Muscle of leg (tissue), 11 donors: ENCODE results near the gene AMIGO3. TPM values are rescaled to one million over a fixed set of nuclear protein-coding genes. Genes with fewer than 3 reads are reported as not detected.
A peak's percentile ranks its signal among the peaks of the same experiment; 100 is the strongest.
"Not testable (repeated sequence)": the region's sequence is repeated elsewhere in the genome, so short reads cannot be mapped to it uniquely, and the experiment has no call there.

Experiments
- DNase-seq: peaks from one replicate; pipeline ENCODE4 v3.0.0; 2013
- H3K27ac ChIP-seq: one replicate; pipeline ENCODE4 v1.5.1; 2013; ENCODE audit warnings: mild to moderate bottlenecking, low read length, control low read depth
- H3K27me3 ChIP-seq: one replicate; pipeline ENCODE4 v1.6.1; 2013; ENCODE audit warnings: low read length; ENCODE audit not compliant: control insufficient read depth, insufficient read depth
- H3K36me3 ChIP-seq: one replicate; pipeline ENCODE4 v1.6.1; 2013; ENCODE audit warnings: low read length; ENCODE audit not compliant: control insufficient read depth, insufficient read depth
- H3K4me1 ChIP-seq: one replicate; pipeline ENCODE4 v1.6.1; 2013; ENCODE audit warnings: low read length; ENCODE audit not compliant: control insufficient read depth, insufficient read depth
- H3K4me3 ChIP-seq: one replicate; pipeline ENCODE4 v1.5.1; 2013; ENCODE audit warnings: low read length, control low read depth
- H3K9me3 ChIP-seq: replicated peaks from 2 replicates; pipeline ENCODE4 v1.6.1; 2013; ENCODE audit warnings: low read depth, low read length; ENCODE audit not compliant: control insufficient read depth
- WGBS: methylation state at CpG from one replicate; pipeline ENCODE4 v1.1.5; 2013; ENCODE audit warnings: missing lambda C conversion rate; ENCODE audit not compliant: insufficient coverage; 5-methylcytosine and 5-hydroxymethylcytosine counted together
- polyA plus RNA-seq, 8 donors: library from polyadenylated mRNA; unstranded; fragments of 120-200 nt; gene quantifications; one replicate each; pipeline versions ENCODE4 v1.2.1 to v1.2.3, GENCODE V29; 2013; ENCODE audit warnings: inconsistent platforms in 1 of 8, low replicate concordance in 1 of 8; ENCODE audit not compliant: insufficient read length in 8 of 8, insufficient read depth in 1 of 8
- total RNA-seq: library from RNA; stranded (reverse); fragments of 120-200 nt; gene quantifications from one replicate; pipeline ENCODE4 v1.2.4, GENCODE V29; 2013

Gene AMIGO3
- total and polyA plus RNA-seq, 9 donors: 1.2 to 3.8 (median 3.0) TPM

- WGBS: 78% methylated on average over 19 of the region's 21 CpGs
- no peak for DNase-seq
- H3K36me3 ChIP-seq: peaks cover 90% of the 10 kb centered on the region
- H3K4me3 ChIP-seq: no peak overlapping the region
- H3K27ac ChIP-seq: no peak overlapping the region
- H3K9me3 ChIP-seq: no peaks in the 10 kb centered on the region
- H3K4me1 ChIP-seq: no peaks in the 10 kb centered on the region
- no peaks in the 10 kb centered on the region for H3K27me3 ChIP-seq
Observed at GRCh38 chr3:49701388-49702077, 18.0 kb downstream of the AMIGO3 start.

DNA sequence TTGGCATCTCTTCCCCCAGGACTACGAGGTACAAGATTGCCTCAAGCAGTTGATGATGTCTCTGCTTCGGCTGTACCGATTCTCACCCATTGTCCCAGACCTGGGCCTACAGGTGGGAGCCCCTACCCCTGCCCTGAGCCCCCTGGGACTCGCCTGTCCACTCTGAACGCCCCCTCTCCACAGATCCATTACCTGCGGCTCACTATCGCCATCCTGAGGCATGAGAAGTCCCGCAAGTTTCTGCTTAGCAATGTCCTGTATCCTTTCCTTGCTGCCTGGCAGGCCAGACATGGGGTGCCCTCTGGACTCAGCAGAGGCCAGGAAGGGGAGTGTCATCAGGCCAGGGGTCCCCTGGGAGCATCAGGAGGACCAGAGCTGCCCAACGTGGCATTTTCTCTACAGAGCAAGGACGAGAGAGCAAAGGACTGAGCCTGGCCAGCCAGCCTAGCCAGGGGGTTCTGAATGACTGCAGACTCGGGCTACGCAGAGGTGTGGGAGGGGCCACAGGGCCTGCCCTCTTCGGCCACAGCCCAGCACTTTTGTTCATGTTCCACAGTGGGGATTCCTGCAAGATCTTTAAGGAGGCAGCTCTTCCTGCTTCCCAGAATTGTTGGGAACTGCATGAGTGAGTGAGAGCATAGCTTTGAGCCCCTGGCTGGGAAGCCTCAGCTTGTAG, 18.9 kb downstream of the AMIGO3 start:
- H3K36me3 ChIP-seq: peaks cover 82% of the 10 kb centered on the region
- no peak overlapping the region for H3K27ac ChIP-seq
- no peak overlapping the region for H3K4me3 ChIP-seq
- no peaks in the 10 kb centered on the region for H3K9me3 ChIP-seq
- H3K4me1 ChIP-seq: no peaks in the 10 kb centered on the region
- H3K27me3 ChIP-seq: no peaks in the 10 kb centered on the region
- no peak for DNase-seq
- 68% methylated on average over 12 of the region's 13 CpGs for WGBS

GRCh38 chr3:49700014-49700413, 19.5 kb downstream of the AMIGO3 start:
- peaks cover 6% of the 10 kb centered on the region for H3K4me1 ChIP-seq
- H3K27ac ChIP-seq: no peak overlapping the region
- H3K27me3 ChIP-seq: no peaks in the 10 kb centered on the region
- no peak for DNase-seq
- peaks cover 76% of the 10 kb centered on the region for H3K36me3 ChIP-seq
- no peak overlapping the region for H3K4me3 ChIP-seq
- H3K9me3 ChIP-seq: no peaks in the 10 kb centered on the region
- WGBS: 87% methylated on average over 8 of the region's 8 CpGs

- no peaks in the 10 kb centered on the region for H3K27me3 ChIP-seq
- no peak overlapping the region for H3K27ac ChIP-seq
- H3K4me1 ChIP-seq: peaks cover 10% of the 10 kb centered on the region
- H3K4me3 ChIP-seq: no peak overlapping the region
- WGBS: 82% methylated on average over 9 of the region's 16 CpGs
- H3K9me3 ChIP-seq: no peaks in the 10 kb centered on the region
- DNase-seq: no peak
- H3K36me3 ChIP-seq: peaks cover 70% of the 10 kb centered on the region
Observed at GRCh38 chr3:49699281-49699979, 20.1 kb downstream of the AMIGO3 start.

DNA sequence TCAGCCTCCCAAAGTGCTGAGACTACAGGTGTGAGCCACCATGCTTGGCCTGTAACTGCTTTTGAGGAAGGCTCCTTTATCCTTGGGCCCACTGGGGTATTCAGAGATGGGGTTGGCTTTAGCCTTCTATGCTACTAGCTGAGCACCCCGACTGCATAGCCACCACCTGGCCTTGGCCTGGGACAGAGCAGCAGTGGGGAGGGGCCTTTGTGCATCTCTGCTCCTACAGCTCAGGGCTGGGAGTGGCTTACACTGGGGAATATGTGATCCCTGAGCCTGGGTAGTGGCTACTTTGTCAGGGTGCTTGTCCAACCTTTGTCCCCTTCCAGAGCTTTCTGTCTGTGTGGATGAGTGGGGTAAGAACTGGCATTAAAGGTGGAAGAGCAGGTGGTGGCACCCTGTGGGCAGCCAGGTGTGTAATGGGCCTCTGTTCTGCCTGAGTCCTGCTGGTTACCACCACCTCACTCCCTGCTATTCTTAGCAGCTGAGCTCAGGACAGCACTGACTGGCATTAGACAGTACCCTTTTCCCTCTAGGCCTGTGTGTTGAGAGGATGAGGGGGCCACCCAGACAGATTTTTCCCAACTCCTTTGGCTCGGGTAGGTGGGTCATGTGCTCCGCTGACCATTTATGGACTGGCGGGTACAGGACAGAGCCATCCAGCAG, 24.0 kb downstream of the AMIGO3 start:
- Histone ChIP-seq H3K4me1 (peaks cover 25% of the 10 kb centered on the region), H3K36me3 (peaks cover 31% of the 10 kb centered on the region), H3K27ac (peak overlapping the region; percentile 85)
- not testable (repeated sequence) for H3K27me3 ChIP-seq, H3K9me3 ChIP-seq, H3K4me3 ChIP-seq, DNase-seq
- no CpG with 5 or more reads among the region's 4 CpGs for WGBS

DNA sequence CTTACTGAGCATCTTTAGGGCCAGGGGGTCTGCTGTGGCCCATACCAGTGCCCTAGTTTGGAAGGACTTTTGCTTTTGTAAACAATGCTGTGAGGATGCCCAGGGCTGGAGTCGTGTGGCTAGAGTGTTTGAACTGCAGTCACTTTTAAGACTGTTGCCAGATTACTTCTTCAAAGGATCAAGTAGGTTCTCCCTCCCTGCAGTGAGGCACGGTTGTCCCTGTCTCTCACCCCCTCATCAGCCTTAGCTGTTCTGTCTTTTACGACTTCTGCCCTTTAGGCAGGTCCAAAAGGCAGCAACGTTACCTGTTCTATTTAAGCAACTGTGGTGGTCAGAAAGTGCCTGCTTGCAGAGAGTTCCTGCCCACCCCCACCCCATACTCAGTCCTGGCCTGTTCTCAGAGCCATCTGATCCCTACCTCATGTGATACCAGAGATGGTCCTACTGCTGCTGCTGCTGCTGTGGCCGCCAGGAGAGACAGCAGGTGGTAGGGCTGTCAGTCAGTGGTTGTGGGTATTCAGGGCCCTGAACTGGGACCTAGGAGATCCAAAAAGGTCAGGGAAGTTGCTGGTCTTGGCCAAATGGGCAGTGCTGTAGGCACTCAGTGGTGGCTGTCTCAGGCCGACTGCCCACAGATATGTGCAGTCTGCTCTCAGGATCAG, 24.9 kb downstream of the AMIGO3 start:
- not testable (repeated sequence) for H3K4me3 ChIP-seq, H3K27me3 ChIP-seq, H3K9me3 ChIP-seq
- DNase-seq: peak; percentile 61
- WGBS: 45% methylated on average over 4 of the region's 6 CpGs
- Histone ChIP-seq H3K27ac (peak overlapping the region; percentile 85), H3K4me1 (peaks cover 30% of the 10 kb centered on the region), H3K36me3 (peaks cover 22% of the 10 kb centered on the region)

GRCh38 chr3:49691481-49691880, 28.0 kb downstream of the AMIGO3 start:
- not testable (repeated sequence) for H3K27ac ChIP-seq, DNase-seq, H3K9me3 ChIP-seq, H3K36me3 ChIP-seq, H3K4me3 ChIP-seq
- Histone ChIP-seq H3K27me3 (peaks cover 11% of the 10 kb centered on the region), H3K4me1 (peaks cover 39% of the 10 kb centered on the region)
- 81% methylated on average over 2 of the region's 3 CpGs for WGBS

DNA sequence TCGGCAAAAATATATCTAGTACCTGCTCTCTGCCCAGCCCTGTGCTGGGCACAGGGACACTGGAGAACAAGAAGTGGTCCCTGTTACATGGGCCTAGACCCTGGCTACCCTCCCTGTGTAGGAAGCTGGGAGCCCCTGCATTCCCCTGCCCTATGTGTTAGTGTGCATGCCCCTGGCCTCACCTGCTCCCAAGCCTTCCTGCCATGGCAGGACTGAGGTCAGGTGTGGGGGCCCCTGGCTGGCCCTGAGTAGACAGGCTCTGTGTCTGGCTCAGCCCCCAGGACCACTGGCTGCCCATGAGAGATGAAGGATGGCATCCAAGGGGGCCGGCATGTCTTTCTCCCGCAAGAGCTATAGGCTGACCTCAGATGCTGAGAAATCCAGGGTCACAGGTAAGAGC, 28.6 kb downstream of the AMIGO3 start:
- WGBS: 86% methylated on average over 2 of the region's 3 CpGs
- peaks cover 16% of the 10 kb centered on the region for H3K27me3 ChIP-seq
- H3K9me3 ChIP-seq, H3K4me3 ChIP-seq, DNase-seq, H3K36me3 ChIP-seq, H3K27ac ChIP-seq: not testable (repeated sequence)
- H3K4me1 ChIP-seq: peaks cover 42% of the 10 kb centered on the region

- DNase-seq, H3K36me3 ChIP-seq, H3K9me3 ChIP-seq: not testable (repeated sequence)
- Histone ChIP-seq H3K27me3 (peaks cover 22% of the 10 kb centered on the region), H3K4me3 (peak overlapping the region; percentile 98), H3K27ac (peak overlapping the region; percentile 24), H3K4me1 (peaks cover 37% of the 10 kb centered on the region)
- WGBS: 4% methylated on average over 2 of the region's 16 CpGs
Observed at GRCh38 chr3:49689908-49690624, 29.4 kb downstream of the AMIGO3 start.
